Measurements from ENCODE around the gene MED17. TPM values are rescaled to one million over a fixed set of nuclear protein-coding genes. Genes with fewer than 3 reads are reported as not detected.

Gene MED17
- total RNA-seq, 1 donor from 2014 or later: 55.2 TPM

DNA sequence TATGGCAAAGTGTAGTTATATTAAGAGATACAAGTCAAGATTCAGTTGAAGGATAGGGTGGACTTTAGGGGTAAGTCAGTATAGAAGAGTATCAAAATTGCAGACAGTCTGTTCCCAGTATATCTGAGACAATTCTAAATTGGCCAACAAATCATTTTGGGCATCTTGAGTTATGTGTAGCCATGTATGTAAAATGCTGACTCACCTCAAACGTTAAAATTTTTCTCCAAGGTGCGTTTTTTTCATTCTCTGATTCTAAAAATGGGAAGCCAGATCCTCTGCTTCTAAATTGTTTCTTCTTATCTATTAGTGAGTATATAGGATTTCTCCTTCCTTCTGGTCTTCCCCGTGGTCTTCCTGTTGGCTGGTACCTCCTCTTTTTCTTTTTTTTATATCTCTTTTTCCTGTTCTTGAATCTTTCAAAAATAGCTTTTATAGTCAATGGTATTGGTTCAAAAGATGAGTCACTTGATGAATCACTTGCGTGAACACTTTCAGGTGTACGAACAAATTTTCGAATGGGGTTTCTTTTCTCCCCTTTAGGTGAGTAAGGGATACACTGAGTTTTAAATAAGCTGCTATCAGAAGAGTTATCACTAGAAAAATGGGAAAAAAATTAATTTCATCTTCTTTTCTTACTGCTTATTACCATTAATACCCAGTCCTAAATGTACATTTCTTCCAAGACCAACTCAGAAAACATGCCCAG is 46.0 kb upstream of the MED17 start:
- ChIA-PET CTCF (interaction anchor here (1.0 kb wide), 1 partner anchor 21 kb away, joined by 3 read pairs; no protein-coding TSS in a partner anchor), POLR2A (interaction anchor here (0.9 to 7.0 kb wide), 5 partner anchors 8 to 76 kb away, joined by 3 to 114 read pairs (median 17); partner anchors contain the start of genes CEP295 and MED17)
- Mint-ChIP-seq H3K9me3 (no peaks in the 10 kb centered on the region), H3K4me1 (peaks cover 76% of the 10 kb centered on the region), H3K36me3 (ENCODE audit: low read depth) (peaks cover 85% of the 10 kb centered on the region), H3K4me3 (peak overlapping the region; percentile 100), H3K27ac (peak overlapping the region; percentile 79), H3K27me3 (no peaks in the 10 kb centered on the region)
- ATAC-seq (ENCODE audit: low read depth) (no peak), DNase-seq (no peak)
- TF ChIP-seq, protein P1, sequence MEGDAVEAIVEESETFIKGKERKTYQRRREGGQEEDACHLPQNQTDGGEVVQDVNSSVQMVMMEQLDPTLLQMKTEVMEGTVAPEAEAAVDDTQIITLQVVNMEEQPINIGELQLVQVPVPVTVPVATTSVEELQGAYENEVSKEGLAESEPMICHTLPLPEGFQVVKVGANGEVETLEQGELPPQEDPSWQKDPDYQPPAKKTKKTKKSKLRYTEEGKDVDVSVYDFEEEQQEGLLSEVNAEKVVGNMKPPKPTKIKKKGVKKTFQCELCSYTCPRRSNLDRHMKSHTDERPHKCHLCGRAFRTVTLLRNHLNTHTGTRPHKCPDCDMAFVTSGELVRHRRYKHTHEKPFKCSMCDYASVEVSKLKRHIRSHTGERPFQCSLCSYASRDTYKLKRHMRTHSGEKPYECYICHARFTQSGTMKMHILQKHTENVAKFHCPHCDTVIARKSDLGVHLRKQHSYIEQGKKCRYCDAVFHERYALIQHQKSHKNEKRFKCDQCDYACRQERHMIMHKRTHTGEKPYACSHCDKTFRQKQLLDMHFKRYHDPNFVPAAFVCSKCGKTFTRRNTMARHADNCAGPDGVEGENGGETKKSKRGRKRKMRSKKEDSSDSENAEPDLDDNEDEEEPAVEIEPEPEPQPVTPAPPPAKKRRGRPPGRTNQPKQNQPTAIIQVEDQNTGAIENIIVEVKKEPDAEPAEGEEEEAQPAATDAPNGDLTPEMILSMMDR (IDR thresholded peaks at IDR 0.05): no peak
- intact Hi-C loops (cut with micrococcal nuclease): loop anchor here (1.0 kb wide), 1 partner anchor 8 kb away; no protein-coding TSS in a partner anchor

DNA sequence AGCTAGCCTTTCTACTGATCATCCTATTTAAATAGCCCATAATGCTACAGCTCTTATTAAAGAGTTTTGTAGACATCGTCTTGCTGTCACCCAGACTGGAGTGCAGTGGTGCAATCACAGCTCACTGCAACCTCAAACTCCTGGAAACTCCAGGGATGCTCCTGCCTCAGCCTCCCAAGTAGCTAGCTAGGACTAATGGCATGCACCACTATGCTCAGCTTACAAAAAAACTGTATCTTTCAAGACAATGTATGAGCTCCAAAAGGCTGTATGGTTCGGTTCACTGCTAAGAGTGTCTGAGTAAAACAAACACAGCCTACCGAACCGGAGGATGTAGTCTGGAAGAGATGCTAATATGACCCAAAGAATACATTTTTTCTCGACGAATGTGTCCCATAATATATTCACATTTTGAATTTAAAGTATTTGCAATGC is 45.4 kb upstream of the MED17 start:
- Mint-ChIP-seq H3K27me3 (no peaks in the 10 kb centered on the region), H3K9me3 (no peaks in the 10 kb centered on the region), H3K4me1 (peaks cover 73% of the 10 kb centered on the region), H3K27ac (peak overlapping the region; percentile 83), H3K4me3 (peak overlapping the region; percentile 100), H3K36me3 (ENCODE audit: low read depth) (peaks cover 80% of the 10 kb centered on the region)
- ChIA-PET POLR2A (interaction anchor here (0.6 to 7.0 kb wide), 6 partner anchors 9 to 77 kb away, joined by 3 to 114 read pairs (median 12); partner anchors contain the start of genes CEP295 and MED17), CTCF (interaction anchor here (0.5 to 1.0 kb wide), 2 partner anchors 21 to 45 kb away, joined by 3 read pairs; no protein-coding TSS in a partner anchor)
- DNase-seq (no peak), ATAC-seq (ENCODE audit: low read depth) (no peak)
- TF ChIP-seq, protein P1 (IDR thresholded peaks at IDR 0.05): no peak
- intact Hi-C loops (cut with micrococcal nuclease): loop anchor here (1.0 kb wide), 1 partner anchor 8 kb away; no protein-coding TSS in a partner anchor

DNA sequence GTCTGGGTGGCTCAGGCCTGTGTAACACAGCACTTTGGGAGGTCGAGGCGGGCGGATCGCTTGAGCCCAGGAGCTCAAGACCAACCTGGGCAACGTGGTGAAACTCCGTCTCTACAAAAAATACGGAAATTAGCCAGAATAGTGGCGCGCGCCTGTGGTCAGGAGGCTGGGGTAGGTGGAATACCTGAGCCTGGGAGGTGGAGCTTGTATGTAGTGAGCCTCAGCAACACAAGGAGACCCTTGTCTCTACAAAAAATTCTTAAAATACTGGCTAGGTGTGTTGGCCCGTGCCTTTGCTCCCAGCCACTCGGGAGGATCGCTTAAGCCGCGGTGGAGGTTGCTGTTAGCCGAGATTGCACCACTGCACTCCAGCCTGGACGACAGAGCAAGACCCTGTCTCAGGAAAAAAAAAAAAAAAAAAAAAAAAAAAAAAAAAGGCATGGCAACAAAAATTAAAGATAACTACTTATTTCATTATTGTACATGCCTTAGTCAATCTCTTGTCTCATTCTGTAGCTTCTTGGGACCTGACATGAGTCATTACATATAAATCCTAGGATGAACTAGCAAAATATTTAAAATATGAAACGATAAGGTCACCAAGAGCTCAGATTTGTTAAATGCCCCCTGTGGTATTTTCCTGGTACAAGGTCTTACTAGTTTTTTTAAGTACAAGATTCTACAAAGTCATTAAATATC is 43.9 kb upstream of the MED17 start:
- H3K4me1 Mint-ChIP-seq: peaks cover 69% of the 10 kb centered on the region
- peak overlapping the region; percentile 100 for H3K27ac Mint-ChIP-seq
- TF ChIP-seq, protein P1 (IDR thresholded peaks at IDR 0.05): no peak
- H3K36me3 Mint-ChIP-seq (ENCODE audit: low read depth): peaks cover 74% of the 10 kb centered on the region
- H3K4me3 Mint-ChIP-seq: peak overlapping the region; percentile 100
- ATAC-seq (ENCODE audit: low read depth) (no peak), DNase-seq (no peak)
- ChIA-PET POLR2A (interaction anchor here (0.6 to 7.0 kb wide), 24 partner anchors 10 to 1326 kb away, joined by 3 to 148 read pairs (median 8); partner anchors contain the start of genes ANKRD49, CEP295, CWC15 and KDM4D), CTCF (interaction anchor here (1.4 to 2.9 kb wide), 3 partner anchors 11 to 44 kb away, joined by 5 to 20 read pairs (median 5); partner anchors contain the start of gene MED17)
- intact Hi-C loops (cut with micrococcal nuclease): loop anchor here (2.0 kb wide), 3 partner anchors 13 to 389 kb away; partner anchors contain the start of genes MED17 and PANX1
- H3K27me3 Mint-ChIP-seq: no peaks in the 10 kb centered on the region
- no peaks in the 10 kb centered on the region for H3K9me3 Mint-ChIP-seq

DNA sequence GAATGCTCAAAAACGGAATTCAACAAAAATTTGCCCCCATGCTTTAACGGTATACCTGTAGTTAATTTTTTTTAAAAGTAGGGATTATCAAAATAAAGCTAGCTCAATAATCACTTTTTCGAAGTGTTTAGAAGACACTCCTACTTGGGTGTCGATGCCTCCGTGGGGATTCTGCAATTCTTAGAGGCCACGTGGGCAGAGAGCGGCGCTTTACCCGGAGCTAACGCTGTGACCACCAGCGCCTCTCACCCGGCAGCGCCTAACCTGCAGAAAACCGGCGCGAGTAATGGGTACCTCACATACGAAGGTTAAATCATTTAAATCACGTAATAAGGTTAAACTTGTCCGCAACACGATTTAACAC is 43.4 kb upstream of the MED17 start:
- H3K4me3 Mint-ChIP-seq: peak overlapping the region; percentile 100
- POLR2A ChIA-PET: interaction anchor here (0.6 to 7.0 kb wide), 28 partner anchors 11 to 1327 kb away, joined by 3 to 148 read pairs (median 6); partner anchors contain the start of genes ANKRD49, CEP295, CWC15 and KDM4D
- ATAC-seq (ENCODE audit: low read depth): peak; percentile 26

More for the DNA sequence above, 43.4 kb upstream of the MED17 start:
- Mint-ChIP-seq H3K27me3 (no peaks in the 10 kb centered on the region), H3K9me3 (no peaks in the 10 kb centered on the region), H3K27ac (peak overlapping the region; percentile 100), H3K36me3 (ENCODE audit: low read depth) (peaks cover 69% of the 10 kb centered on the region), H3K4me1 (peaks cover 64% of the 10 kb centered on the region)
- DNase-seq: no peak
- TF ChIP-seq, protein P1 (IDR thresholded peaks at IDR 0.05): no peak
- intact Hi-C loops (cut with micrococcal nuclease): loop anchor here (1.0 to 2.0 kb wide), 7 partner anchors 14 to 753 kb away; partner anchors contain the start of genes ANKRD49, CEP295, MED17 and MRE11
- CTCF ChIA-PET: interaction anchor here (1.4 to 2.9 kb wide), 3 partner anchors 11 to 43 kb away, joined by 5 to 20 read pairs (median 5); partner anchors contain the start of gene MED17

All from activated B cell treated with CpG ODN at 0.5 μM for 24 hours (primary cell).